Thyroid gland (tissue), 4 donors: Measurements from ENCODE around the gene SIAH1. TPM values are rescaled to one million over a fixed set of nuclear protein-coding genes. Genes with fewer than 3 reads are reported as not detected.

ENCODE experiments used
- DNase-seq, 2 donors: peaks; one replicate each; pipeline ENCODE4 v3.0.0-alpha.2; 2019
- H3K27ac ChIP-seq, 3 donors: fragments of 200-600 bp; sonication (generic); 1 replicate in 2 of 3; 2 replicates in 1 of 3; pipeline ENCODE4 v1.5.1; 2016 to 2019; ENCODE audit warnings: mild to moderate bottlenecking in 1 of 3, moderate library complexity in 1 of 3
- H3K27me3 ChIP-seq: fragments of 200-600 bp; sonication (generic); one replicate; pipeline ENCODE4 v1.5.1; 2019
- H3K36me3 ChIP-seq, 2 donors: fragments of 200-600 bp; sonication (generic); one replicate each; pipeline ENCODE4 v1.5.1; 2016 to 2019
- H3K4me1 ChIP-seq, 2 donors: fragments of 200-600 bp; sonication (generic); one replicate each; pipeline ENCODE4 v1.5.1; 2017 to 2019
- H3K4me3 ChIP-seq, 3 donors: fragments of 200-600 bp; sonication (generic); replicated peaks in 1 of 3; 1 replicate in 2 of 3; 2 replicates in 1 of 3; pipeline ENCODE4 v1.5.1; 2016; ENCODE audit warnings: mild to moderate bottlenecking in 1 of 3
- H3K9me3 ChIP-seq: fragments of 200-600 bp; sonication (generic); one replicate; pipeline ENCODE4 v1.5.1; 2017
- CTCF ChIP-seq, 6 experiments: fragments of 200-600 bp in 3 of 6; fragments of 450-650 bp in 3 of 6; sonication (generic) in 3 of 6; IDR thresholded peaks; one replicate each; pipeline ENCODE4 v1.5.1; 2016 to 2019; ENCODE audit warnings: antibody characterized with exemption in 6 of 6, mild to moderate bottlenecking in 2 of 6, inconsistent platforms in 1 of 6, moderate library complexity in 1 of 6
- POLR2A ChIP-seq, 2 donors: fragments of 450-650 bp; IDR thresholded peaks; one replicate each; pipeline ENCODE4 v1.6.1; 2017; ENCODE audit warnings: antibody characterized with exemption in 2 of 2, mild to moderate bottlenecking in 2 of 2, moderate library complexity in 1 of 2
- WGBS, 2 donors: methylation state at CpG; one replicate each; pipeline ENCODE4 v1.1.5; 2017; 5-methylcytosine and 5-hydroxymethylcytosine counted together
- intact Hi-C: fragments of 100-400 bp; cut with DNase I; formaldehyde crosslinking; loops from one replicate; pipeline ENCODE4 v1.15.1; 2023
- total RNA-seq, 4 donors: library from RNA; depleted of rRNA; stranded (reverse); fragments of >200 nt; gene quantifications; one replicate each; pipeline ENCODE4 v1.2.3, GENCODE V29; 2016

The SIAH1 gene
- total RNA-seq, 4 donors from 2014 or later, result 23.9 to 45.8 (median 34.4) TPM

- no peak overlapping the region for H3K4me3 ChIP-seq
- H3K27ac ChIP-seq, result no peak overlapping the region
- 72 to 75% methylated on average over 10 to 11 of the region's 11 CpGs for WGBS, 2 donors
Observed at GRCh38 chr16:48393485-48394354, 8.5 kb upstream of the SIAH1 start.

GRCh38 chr16:48392407-48392806 is 7.2 kb upstream of the SIAH1 start:
- TF ChIP-seq CTCF (IDR thresholded peaks at IDR 0.05) (no peak), POLR2A (IDR thresholded peaks at IDR 0.05) (no peak)

More at GRCh38 chr16:48393485-48394354, 8.5 kb upstream of the SIAH1 start:
- DNase-seq, result no peak
- H3K36me3 ChIP-seq, result no peaks in the 10 kb centered on the region
- H3K27me3 ChIP-seq, result no peaks in the 10 kb centered on the region
- H3K4me1 ChIP-seq, result no peaks in the 10 kb centered on the region
- no peaks in the 10 kb centered on the region for H3K9me3 ChIP-seq
- intact Hi-C loops, result no loop called here
- TF ChIP-seq POLR2A (IDR thresholded peaks at IDR 0.05) (no peak), CTCF (IDR thresholded peaks at IDR 0.05) (no peak)

GRCh38 chr16:48386559-48387312 is 1.5 kb upstream of the SIAH1 start:
- no peak overlapping the region for H3K4me3 ChIP-seq
- H3K36me3 ChIP-seq, result no peaks in the 10 kb centered on the region
- intact Hi-C loops, result no loop called here
- TF ChIP-seq CTCF (IDR thresholded peaks at IDR 0.05) (no peak), POLR2A (IDR thresholded peaks at IDR 0.05) (peak in 1 of 2 donors; percentile 39)
- 66 to 71% methylated on average over 17 of the region's 17 CpGs for WGBS, 2 donors
- H3K4me1 ChIP-seq, result peaks cover 0 to 17% of the 10 kb centered on the region in 2 donors
- H3K27me3 ChIP-seq, result no peaks in the 10 kb centered on the region
- peak; percentile 65 to 67 for DNase-seq
- H3K9me3 ChIP-seq, result no peaks in the 10 kb centered on the region
- peak overlapping the region in 2 of 3 donors; percentile 37 to 56 for H3K27ac ChIP-seq

More at GRCh38 chr16:48392407-48392806, 7.2 kb upstream of the SIAH1 start:
- H3K27me3 ChIP-seq, result no peaks in the 10 kb centered on the region
- intact Hi-C loops, result no loop called here
- DNase-seq, result no peak
- 95 to 97% methylated on average over 5 of the region's 5 CpGs for WGBS, 2 donors
- no peak overlapping the region for H3K4me3 ChIP-seq
- no peak overlapping the region for H3K27ac ChIP-seq
- no peaks in the 10 kb centered on the region for H3K9me3 ChIP-seq
- no peaks in the 10 kb centered on the region for H3K36me3 ChIP-seq
- H3K4me1 ChIP-seq, result no peaks in the 10 kb centered on the region

- peak; percentile 70 to 72 for DNase-seq
- TF ChIP-seq CTCF (IDR thresholded peaks at IDR 0.05) (no peak), POLR2A (IDR thresholded peaks at IDR 0.05) (no peak)
- WGBS, 2 donors, result 0 to 1% methylated on average over 7 to 15 of the region's 103 CpGs
- Histone ChIP-seq H3K36me3 (no peaks in the 10 kb centered on the region), H3K27ac (peak overlapping the region; percentile 97 to 99 (median 98)), H3K4me3 (peak overlapping the region; percentile 46 to 90 (median 55)), H3K4me1 (peaks cover 17 to 32% of the 10 kb centered on the region in 2 donors), H3K27me3 (no peaks in the 10 kb centered on the region), H3K9me3 (no peaks in the 10 kb centered on the region)
- intact Hi-C loops, result no loop called here
Observed at GRCh38 chr16:48384520-48385252, 527 bp downstream of the SIAH1 start.
